Epithelial cell of prostate (primary cell): ENCODE measurements around the gene FNDC3A.
"Not testable (repeated sequence)": the region's sequence is repeated elsewhere in the genome, so short reads cannot be mapped to it uniquely, and the experiment has no call there.

Experiments
- DNase-seq: peaks from one replicate; pipeline ENCODE4 v3.0.0-alpha.2; 2011; ENCODE audit warnings: low read depth, low spot score
- H3K27ac ChIP-seq: fragments of 450-650 bp; 2 replicates; pipeline ENCODE4 v1.5.1; 2017; ENCODE audit warnings: mild to moderate bottlenecking

FNDC3A gene

DNA sequence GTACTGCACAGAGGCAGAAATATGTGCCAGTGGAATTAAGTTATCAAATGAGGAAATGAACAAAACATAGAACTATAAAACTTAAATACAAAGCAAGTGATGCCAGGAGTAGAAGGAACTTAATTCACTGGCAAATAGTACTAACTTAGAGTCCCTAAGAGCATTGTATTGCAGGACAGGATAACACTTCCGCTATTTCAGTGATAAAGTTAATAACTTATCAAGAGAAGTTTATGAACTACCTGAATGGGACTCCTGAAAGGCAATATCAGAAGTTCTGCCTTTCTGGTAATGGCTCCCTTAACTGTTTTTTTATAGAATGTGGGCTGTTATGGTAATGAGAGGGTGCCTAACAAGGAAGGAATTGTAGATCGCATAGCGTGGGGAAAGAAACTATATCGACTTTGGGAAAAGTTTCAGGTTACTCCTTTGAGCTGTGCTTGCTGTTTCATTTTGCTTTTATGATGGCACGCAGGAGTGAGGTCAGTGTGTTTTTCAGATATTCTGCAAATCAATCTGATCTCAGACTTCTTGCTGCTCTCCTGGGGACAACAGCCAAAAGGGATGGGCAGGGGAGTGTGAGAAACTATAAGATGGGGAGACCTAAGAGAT lies 149.1 kb downstream of the FNDC3A start:
- no peak overlapping the region for H3K27ac ChIP-seq
- DNase-seq, result no peak

- no peak overlapping the region for H3K27ac ChIP-seq
Observed at GRCh38 chr13:49125964-49126524, 150.3 kb downstream of the FNDC3A start.

GRCh38 chr13:49132479-49133002 lies 156.8 kb downstream of the FNDC3A start:
- DNase-seq, result no peak
- H3K27ac ChIP-seq, result no peak overlapping the region

More at GRCh38 chr13:49125964-49126524, 150.3 kb downstream of the FNDC3A start:
- DNase-seq, result no peak

GRCh38 chr13:49134305-49134704 lies 158.6 kb downstream of the FNDC3A start:
- DNase-seq, result no peak
- no peak overlapping the region for H3K27ac ChIP-seq

GRCh38 chr13:49137138-49137643 lies 161.5 kb downstream of the FNDC3A start:
- not testable (repeated sequence) for H3K27ac ChIP-seq, DNase-seq

DNA sequence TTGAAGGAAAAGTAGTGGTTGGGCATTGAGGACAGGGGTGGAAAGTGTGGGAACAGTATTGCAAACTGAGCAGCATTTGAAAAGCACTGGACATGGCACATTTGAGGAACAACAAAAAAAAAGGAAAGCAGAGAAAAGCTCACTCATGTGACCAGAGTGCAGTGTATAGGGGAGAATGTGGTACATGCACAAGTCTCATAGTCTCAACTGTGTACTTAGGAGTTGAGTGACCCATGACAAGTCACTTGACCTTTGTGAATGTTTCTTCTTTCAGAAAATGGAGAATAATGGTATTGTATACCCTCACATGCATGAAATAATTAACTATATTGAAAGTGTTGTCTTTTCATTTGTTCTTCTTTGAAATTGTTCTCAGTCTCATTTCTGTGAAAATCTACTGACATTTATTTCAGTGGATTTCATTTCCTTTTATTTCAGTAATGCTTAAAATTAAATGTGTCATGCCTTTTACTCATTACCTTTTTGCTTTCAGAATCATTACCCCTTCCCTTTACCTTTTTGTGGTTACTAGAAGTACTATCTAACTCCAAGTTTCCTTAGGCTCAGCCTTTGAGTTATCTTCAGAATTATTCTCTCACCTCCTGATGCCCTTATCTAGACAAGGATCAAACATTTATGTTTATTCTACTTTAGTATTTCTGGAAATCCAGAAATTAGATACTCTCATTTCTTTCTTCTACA lies 165.3 kb downstream of the FNDC3A start:
- H3K27ac ChIP-seq, result no peak overlapping the region
- DNase-seq, result no peak

- no peak for DNase-seq
- no peak overlapping the region for H3K27ac ChIP-seq
Observed at GRCh38 chr13:49146950-49147355, 171.2 kb downstream of the FNDC3A start.

DNA sequence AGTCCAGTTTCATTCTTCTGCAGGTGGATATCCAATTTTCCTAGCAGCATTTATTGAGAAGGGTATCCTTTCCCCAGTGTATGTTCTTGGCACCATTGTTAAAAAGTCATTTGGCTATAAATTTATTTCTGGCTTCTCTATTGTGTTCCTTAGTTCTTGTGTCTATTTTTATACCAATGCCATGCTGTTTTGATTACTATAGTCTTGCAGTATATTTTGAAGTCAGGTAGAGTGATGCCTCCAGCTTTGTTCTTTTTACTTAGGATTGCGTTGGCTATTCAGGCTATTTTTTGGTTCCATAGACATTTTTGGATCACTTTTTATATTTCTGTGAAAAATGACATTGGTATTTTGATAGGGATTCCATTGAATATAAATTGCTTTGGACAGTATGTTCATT lies 172.7 kb downstream of the FNDC3A start:
- no peak for DNase-seq
- H3K27ac ChIP-seq, result no peak overlapping the region

DNA sequence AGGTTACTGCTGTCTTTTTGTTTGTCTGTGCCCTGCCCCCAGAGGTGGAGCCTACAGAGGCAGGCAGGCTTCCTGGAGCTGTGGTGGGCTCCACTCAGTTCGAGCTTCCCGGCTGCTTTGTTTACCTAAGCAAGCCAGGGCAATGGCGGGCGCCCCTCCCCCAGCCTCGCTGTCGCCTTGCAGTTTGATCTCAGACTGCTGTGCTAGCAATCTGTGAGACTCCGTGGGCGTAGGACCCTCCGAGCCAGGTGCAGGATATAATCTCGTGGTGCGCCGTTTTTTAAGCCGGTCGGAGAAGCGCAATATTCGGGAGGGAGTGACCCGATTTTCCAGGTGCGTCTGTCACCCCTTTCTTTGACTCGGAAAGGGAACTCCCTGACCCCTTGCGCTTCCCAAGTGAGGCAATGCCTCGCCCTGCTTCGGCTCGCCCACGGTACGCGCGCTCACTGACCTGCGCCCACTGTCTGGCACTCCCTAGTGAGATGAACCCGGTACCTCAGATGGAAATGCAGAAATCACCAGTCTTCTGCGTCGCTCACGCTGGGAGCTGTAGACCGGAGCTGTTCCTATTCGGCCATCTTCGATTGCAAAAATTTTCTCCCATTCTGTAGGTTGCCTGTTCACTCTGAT lies 182.4 kb downstream of the FNDC3A start:
- not testable (repeated sequence) for DNase-seq, H3K27ac ChIP-seq

DNA sequence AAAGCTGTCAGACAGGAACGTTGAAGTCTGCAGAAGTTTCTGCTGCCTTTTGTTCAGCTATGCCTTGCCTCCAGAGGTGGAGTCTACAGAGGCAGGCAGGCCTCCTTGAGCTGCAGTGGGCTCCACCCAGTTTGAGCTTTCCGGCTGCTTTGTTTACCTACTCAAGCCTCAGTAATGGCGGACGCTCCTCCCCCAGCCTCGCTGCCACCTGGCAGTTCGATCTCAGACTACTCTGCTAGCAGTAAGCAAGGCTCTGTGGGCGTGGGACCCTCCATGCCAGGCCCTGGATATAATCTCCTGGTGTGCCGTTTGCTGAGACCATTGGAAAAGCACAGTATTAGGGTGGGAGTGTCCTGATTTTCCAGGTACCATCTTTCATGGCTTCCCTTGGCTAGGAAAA lies 187.4 kb downstream of the FNDC3A start:
- H3K27ac ChIP-seq, result not testable (repeated sequence)

DNA sequence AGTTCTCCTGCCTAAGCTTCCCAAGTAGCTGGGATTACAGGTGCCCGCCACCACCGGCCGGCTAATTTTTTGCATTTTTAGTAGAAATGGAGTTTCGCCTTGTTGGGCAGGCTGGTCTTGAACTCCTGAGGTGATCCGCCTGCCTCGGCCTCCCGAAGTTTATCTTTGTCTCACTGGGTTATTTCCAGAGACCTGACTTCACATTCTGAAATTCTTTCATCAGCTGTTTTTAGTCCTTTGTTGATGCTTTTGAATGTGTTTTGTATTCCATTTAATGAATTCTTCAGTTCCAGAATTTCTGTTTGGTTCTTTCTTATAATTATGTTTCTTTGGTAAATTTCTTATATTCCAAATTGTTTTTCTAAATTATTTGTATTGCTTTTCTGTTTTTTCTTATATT lies 189.0 kb downstream of the FNDC3A start:
- H3K27ac ChIP-seq, result no peak overlapping the region
- no peak for DNase-seq

More for the DNA sequence above, 187.4 kb downstream of the FNDC3A start:
- not testable (repeated sequence) for DNase-seq

DNA sequence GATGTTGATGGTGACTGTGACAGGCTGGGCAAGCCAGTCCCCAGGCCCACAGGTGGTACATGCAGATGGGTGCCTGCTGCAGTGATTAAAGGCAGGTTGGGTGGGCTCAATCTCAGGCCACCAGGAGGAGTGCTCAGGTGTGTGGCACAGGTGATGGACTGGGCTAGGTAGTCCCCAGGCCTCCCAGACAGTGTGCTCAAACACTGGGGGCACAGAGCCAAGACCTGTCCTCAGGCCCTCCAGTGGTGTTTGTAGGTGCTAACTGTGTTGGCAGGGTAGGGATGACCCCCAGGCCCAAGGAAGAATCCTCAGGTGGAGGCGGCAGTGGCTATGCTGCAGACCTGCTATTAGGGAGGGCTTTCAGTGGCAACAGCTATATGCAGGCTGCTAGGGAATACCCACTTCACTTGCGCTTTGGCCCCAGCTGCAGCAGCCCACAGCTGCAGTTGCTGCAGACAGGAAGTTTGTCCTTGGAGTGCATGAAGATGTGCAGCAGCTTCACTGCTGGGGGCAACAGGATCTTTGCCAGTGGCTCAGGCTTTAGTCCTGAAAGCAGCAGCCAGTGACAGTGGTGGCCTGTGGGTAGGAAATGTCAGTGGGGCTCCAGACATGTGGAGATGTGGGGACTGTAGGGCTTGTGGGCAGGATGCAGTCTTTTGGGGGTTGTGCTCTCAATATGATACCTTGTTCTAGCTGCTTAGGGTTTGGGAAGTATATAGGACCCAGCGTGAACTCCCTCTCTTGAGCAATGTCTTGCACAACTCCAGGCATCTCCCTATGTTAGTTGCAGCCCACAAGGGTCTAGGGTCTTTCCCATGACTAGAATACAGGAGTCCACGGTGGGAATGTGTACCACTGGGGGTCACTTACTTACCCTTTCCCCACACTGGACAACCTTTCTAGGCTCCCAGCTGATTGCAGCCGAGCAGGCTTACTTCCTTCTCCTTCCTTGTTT lies 190.4 kb downstream of the FNDC3A start:
- DNase-seq, result no peak
- H3K27ac ChIP-seq, result no peak overlapping the region

DNA sequence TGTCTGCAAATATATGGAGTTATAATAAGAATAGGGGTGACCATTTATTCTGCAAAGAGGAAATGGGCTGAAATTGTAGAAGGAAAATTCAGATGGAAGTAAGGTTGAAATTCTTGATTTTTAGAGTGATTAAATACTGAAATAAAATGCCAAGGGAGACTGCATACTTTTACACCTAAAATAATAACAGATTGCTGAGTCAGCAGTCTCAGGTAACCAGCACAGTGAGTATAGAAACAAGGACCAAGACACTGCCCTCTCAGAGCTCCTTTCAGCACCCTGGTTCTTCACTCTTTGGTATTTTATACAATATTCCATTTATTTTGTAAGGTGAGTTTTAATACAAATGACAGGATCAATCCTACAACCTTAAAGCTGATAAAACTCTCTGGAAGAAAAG lies 195.6 kb downstream of the FNDC3A start:
- DNase-seq, result no peak
- H3K27ac ChIP-seq, result no peak overlapping the region

DNA sequence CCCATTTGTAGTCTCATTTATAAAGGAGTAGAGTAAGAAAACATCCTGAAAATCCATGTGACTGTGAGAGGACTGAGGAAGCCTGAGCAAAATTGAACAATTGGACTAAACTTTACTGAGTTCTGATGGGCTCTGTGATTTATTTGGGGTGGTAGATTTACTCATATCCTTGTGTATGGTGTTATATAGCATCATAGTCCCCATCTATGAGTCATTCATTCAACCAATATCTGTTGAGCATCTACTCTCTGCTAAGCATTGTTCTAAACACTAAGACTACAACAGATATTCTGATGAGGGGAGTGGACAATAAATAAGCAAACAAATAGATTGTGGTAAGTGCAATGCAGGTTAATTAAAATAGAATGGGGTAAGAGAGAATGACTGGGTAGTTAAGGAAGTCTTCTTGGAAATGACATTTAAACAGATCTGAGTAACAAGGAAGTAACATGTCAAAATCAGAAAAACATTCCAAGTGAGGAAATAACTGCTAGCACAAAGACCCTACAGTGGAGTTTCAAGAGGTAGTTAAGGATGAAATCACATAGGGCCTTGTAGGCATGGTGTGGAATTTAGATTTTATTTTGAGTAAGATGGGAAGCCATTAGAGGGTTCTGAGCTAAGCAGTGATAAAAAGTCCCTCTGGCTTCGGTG lies 208.1 kb downstream of the FNDC3A start:
- DNase-seq, result no peak
- H3K27ac ChIP-seq, result no peak overlapping the region

- H3K27ac ChIP-seq, result no peak overlapping the region
- DNase-seq, result no peak
Observed at GRCh38 chr13:49184621-49185020, 208.9 kb downstream of the FNDC3A start.

- DNase-seq, result no peak
- no peak overlapping the region for H3K27ac ChIP-seq
Observed at GRCh38 chr13:49185264-49185663, 209.6 kb downstream of the FNDC3A start.

DNA sequence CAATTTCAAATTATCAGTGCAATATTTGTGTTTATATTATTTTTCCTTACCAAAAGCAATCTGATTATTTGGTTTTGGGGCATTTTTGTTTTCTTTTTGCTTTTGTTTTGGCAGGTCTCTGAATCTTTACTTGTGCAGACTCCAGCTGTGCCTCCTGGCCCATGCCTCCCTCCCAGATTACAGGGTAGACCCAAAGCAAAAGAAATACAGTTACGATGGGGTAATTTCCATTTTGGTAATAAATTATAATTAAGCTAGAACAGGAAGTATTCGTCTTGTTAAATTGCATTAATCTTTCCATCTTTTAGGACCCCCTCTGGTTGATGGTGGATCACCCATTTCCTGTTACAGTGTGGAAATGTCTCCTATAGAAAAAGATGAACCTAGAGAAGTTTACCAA lies 215.2 kb downstream of the FNDC3A start:
- DNase-seq, result no peak
- no peak overlapping the region for H3K27ac ChIP-seq

DNA sequence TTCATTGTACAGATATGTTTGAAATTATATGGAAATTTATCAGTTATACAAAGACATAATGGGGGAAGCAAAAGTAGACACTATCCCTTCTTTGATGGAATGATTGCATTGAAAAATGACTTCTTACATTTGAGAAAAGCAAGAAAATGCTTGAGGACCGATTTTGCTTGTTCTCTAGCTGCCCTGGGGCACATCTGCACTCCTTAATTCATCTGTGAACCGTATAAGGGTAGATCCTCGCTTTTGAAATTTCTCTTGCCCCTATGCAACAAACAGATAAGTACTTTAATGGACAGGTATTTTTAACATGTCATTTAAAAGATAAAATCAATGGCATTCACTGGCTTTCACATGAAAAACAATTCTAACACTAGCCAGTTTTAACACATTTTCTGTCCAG lies 230.9 kb downstream of the FNDC3A start:
- H3K27ac ChIP-seq, result no peak overlapping the region
- DNase-seq, result no peak

- no peak overlapping the region for H3K27ac ChIP-seq
- no peak for DNase-seq
Observed at GRCh38 chr13:49208619-49209018, 232.9 kb downstream of the FNDC3A start.
